Fibroblast of lung (primary cell): ENCODE data around the gene PRRX1. TPM values are rescaled to one million over a fixed set of nuclear protein-coding genes. Genes with fewer than 3 reads are reported as not detected.

Source experiments
- DNase-seq, 2 donors: peaks; one replicate each; pipeline versions ENCODE4 v3.0.0 to v3.0.0-alpha.2; 2010; ENCODE audit warnings: low read depth in 2 of 2
- H2AFZ ChIP-seq: 2 replicates; pipeline ENCODE4 v1.5.1; 2012; ENCODE audit warnings: low read length, control low read depth, inconsistent platforms
- H3K27ac ChIP-seq: 2 replicates; pipeline ENCODE4 v1.5.1; 2011; ENCODE audit warnings: low read length, control low read depth; ENCODE audit not compliant: insufficient read depth
- H3K27me3 ChIP-seq: 2 replicates; pipeline ENCODE4 v1.5.1; 2011; ENCODE audit warnings: mild to moderate bottlenecking, low read length; ENCODE audit not compliant: control insufficient read depth, insufficient read depth
- H3K36me3 ChIP-seq: 2 replicates; pipeline ENCODE4 v1.5.1; 2011; ENCODE audit warnings: low read length; ENCODE audit not compliant: control insufficient read depth, insufficient read depth
- H3K4me1 ChIP-seq: 2 replicates; pipeline ENCODE4 v1.5.1; 2011; ENCODE audit warnings: low read length; ENCODE audit not compliant: control insufficient read depth, insufficient read depth; ENCODE audit errors: extremely low read depth
- H3K4me2 ChIP-seq: 2 replicates; pipeline ENCODE4 v1.5.1; 2011; ENCODE audit warnings: low read length, control low read depth; ENCODE audit not compliant: insufficient read depth; ENCODE audit errors: extremely low read depth
- H3K4me3 ChIP-seq, 4 experiments: fragments of 200-600 bp in 1 of 4; sonication (generic) in 1 of 4; replicated peaks in 1 of 4; 2 replicates each; pipeline ENCODE4 v1.5.1; 2011 to 2016; ENCODE audit warnings: low read length in 4 of 4, low read depth in 3 of 4, mild to moderate bottlenecking in 3 of 4, control low read depth in 2 of 4, inconsistent platforms in 1 of 4, mixed read lengths in 1 of 4; ENCODE audit not compliant: insufficient read depth in 1 of 4; ENCODE audit errors: control extremely low read depth in 1 of 4
- H3K79me2 ChIP-seq: 2 replicates; pipeline ENCODE4 v1.5.1; 2012; ENCODE audit warnings: mild to moderate bottlenecking, low read length, inconsistent platforms; ENCODE audit not compliant: control insufficient read depth, insufficient read depth
- H3K9ac ChIP-seq: 2 replicates; pipeline ENCODE4 v1.5.1; 2011; ENCODE audit warnings: mild to moderate bottlenecking, low read length, control low read depth; ENCODE audit not compliant: insufficient read depth
- H3K9me3 ChIP-seq: 2 replicates; pipeline ENCODE4 v1.5.1; 2012; ENCODE audit warnings: low read depth, low read length; ENCODE audit not compliant: control insufficient read depth, insufficient read depth
- H4K20me1 ChIP-seq: 2 replicates; pipeline ENCODE4 v1.5.1; 2011; ENCODE audit warnings: low read length; ENCODE audit not compliant: control insufficient read depth, insufficient read depth; ENCODE audit errors: extremely low read depth
- CTCF ChIP-seq, 2 donors: IDR thresholded peaks in 1 of 2; conservative IDR thresholded peaks in 1 of 2; 1 replicate in 1 of 2; 2 replicates in 1 of 2; pipeline ENCODE4 v1.5.1; 2011 to 2012; ENCODE audit warnings: low read length in 2 of 2, control low read depth in 1 of 2, inconsistent platforms in 1 of 2, low read depth in 1 of 2, mild to moderate bottlenecking in 1 of 2
- EZH2 ChIP-seq: IDR thresholded peaks from 2 replicates; pipeline ENCODE4 v1.5.1; 2012; ENCODE audit warnings: low read length, control low read depth, mild to moderate bottlenecking; ENCODE audit errors: missing control alignments
- polyA plus RNA-seq, 2 donors: library from polyadenylated mRNA; depleted of rRNA in 1 of 2; stranded (reverse) in 1 of 2; unstranded in 1 of 2; fragments of >200 nt; gene quantifications; 2 replicates each; pipeline ENCODE4 v1.2.1, GENCODE V29; 2011 to 2012; ENCODE audit warnings: missing spikeins in 1 of 2
- total RNA-seq: library from RNA; depleted of rRNA; stranded (reverse); fragments of >200 nt; gene quantifications from 2 replicates; pipeline ENCODE4 v1.2.1, GENCODE V29; 2014

PRRX1 gene
- total and polyA plus RNA-seq, 2 donors (not counting 1 experiment from before 2014, with no cell fraction given), result 128 to 349 TPM

GRCh38 chr1:170666541-170667254, 2.8 kb downstream of the PRRX1 start:
- Histone ChIP-seq H3K4me2 (no peak overlapping the region), H3K9ac (no peak overlapping the region), H4K20me1 (no peaks in the 10 kb centered on the region), H3K27ac (no peak overlapping the region), H3K36me3 (peaks cover 10% of the 10 kb centered on the region), H2AFZ (no peak overlapping the region), H3K79me2 (peaks cover 86% of the 10 kb centered on the region), H3K4me3 (peak overlapping the region in 2 of 4 experiments; percentile 35 to 100), H3K9me3 (no peaks in the 10 kb centered on the region), H3K27me3 (no peaks in the 10 kb centered on the region), H3K4me1 (peaks cover 3% of the 10 kb centered on the region)
- TF ChIP-seq EZH2 (no peak), CTCF (conservative IDR thresholded peaks at IDR 0.05 in 1 of 2, IDR thresholded peaks at IDR 0.05 in 1 of 2; ENCODE audit: low read depth in 1 of 2, low read length in 2 of 2) (no peak)
- no peak for DNase-seq

GRCh38 chr1:170668209-170669106, 4.5 kb downstream of the PRRX1 start:
- Histone ChIP-seq H3K9ac (no peak overlapping the region), H3K27ac (peak overlapping the region; percentile 4), H4K20me1 (no peaks in the 10 kb centered on the region), H3K4me1 (peaks cover 4% of the 10 kb centered on the region), H3K4me3 (peak overlapping the region in 2 of 4 experiments; percentile 51 to 100), H3K36me3 (peaks cover 15% of the 10 kb centered on the region), H3K79me2 (peaks cover 99% of the 10 kb centered on the region), H3K4me2 (peak overlapping the region; percentile 23), H3K27me3 (no peaks in the 10 kb centered on the region), H3K9me3 (no peaks in the 10 kb centered on the region), H2AFZ (no peak overlapping the region)
- DNase-seq, result peak; percentile 39 to 62
- no peak for TF ChIP-seq EZH2
- TF ChIP-seq CTCF (conservative IDR thresholded peaks at IDR 0.05 in 1 of 2, IDR thresholded peaks at IDR 0.05 in 1 of 2; ENCODE audit: low read depth in 1 of 2, low read length in 2 of 2), result no peak

GRCh38 chr1:170669107-170669445, 5.1 kb downstream of the PRRX1 start:
- no peak for DNase-seq
- Histone ChIP-seq H3K4me2 (no peak overlapping the region), H3K9me3 (no peaks in the 10 kb centered on the region), H3K4me3 (peak overlapping the region in 1 of 4 experiments; percentile 100), H3K27ac (no peak overlapping the region), H3K9ac (no peak overlapping the region), H4K20me1 (no peaks in the 10 kb centered on the region), H3K79me2 (peaks cover 99% of the 10 kb centered on the region), H2AFZ (no peak overlapping the region), H3K36me3 (peaks cover 17% of the 10 kb centered on the region), H3K27me3 (no peaks in the 10 kb centered on the region), H3K4me1 (peaks cover 7% of the 10 kb centered on the region)
- TF ChIP-seq CTCF (conservative IDR thresholded peaks at IDR 0.05 in 1 of 2, IDR thresholded peaks at IDR 0.05 in 1 of 2; ENCODE audit: low read depth in 1 of 2, low read length in 2 of 2) (no peak), EZH2 (no peak)
